Measurements from ENCODE around the gene DYRK1A. TPM values are rescaled to one million over a fixed set of nuclear protein-coding genes. Genes with fewer than 3 reads are reported as not detected.

DYRK1A gene
- total RNA-seq, 1 donor from 2014 or later: 64.6 TPM

GRCh38 chr21:37502947-37503346 is 136.4 kb downstream of the DYRK1A start:
- intact Hi-C loops (cut with micrococcal nuclease): no loop called here
- peaks cover 62% of the 10 kb centered on the region for H3K36me3 ChIP-seq
- DNase-seq: no peak
- no peaks in the 10 kb centered on the region for H3K4me1 ChIP-seq
- peaks cover 13% of the 10 kb centered on the region for H3K9me3 ChIP-seq (replicated peaks)
- H3K27ac ChIP-seq (replicated peaks): no peak overlapping the region
- H3K27me3 ChIP-seq (ENCODE audit: low read depth): no peaks in the 10 kb centered on the region
- no peak for TF ChIP-seq CTCF (IDR thresholded peaks at IDR 0.05; ENCODE audit: borderline replicate concordance)
- H3K4me3 ChIP-seq: no peak overlapping the region

- H3K36me3 ChIP-seq: peaks cover 72% of the 10 kb centered on the region
These were observed 137.4 kb downstream of the DYRK1A start for GRCh38 chr21:37503848-37504467.

GRCh38 chr21:37505963-37506362 is 139.4 kb downstream of the DYRK1A start:
- intact Hi-C loops (cut with micrococcal nuclease): no loop called here
- TF ChIP-seq CTCF (IDR thresholded peaks at IDR 0.05; ENCODE audit: borderline replicate concordance): no peak
- H3K4me1 ChIP-seq: no peaks in the 10 kb centered on the region
- no peak for DNase-seq
- H3K4me3 ChIP-seq: no peak overlapping the region
- peaks cover 13% of the 10 kb centered on the region for H3K9me3 ChIP-seq (replicated peaks)
- no peak overlapping the region for H3K27ac ChIP-seq (replicated peaks)
- no peaks in the 10 kb centered on the region for H3K27me3 ChIP-seq (ENCODE audit: low read depth)
- peaks cover 91% of the 10 kb centered on the region for H3K36me3 ChIP-seq

More at GRCh38 chr21:37503848-37504467, 137.4 kb downstream of the DYRK1A start:
- intact Hi-C loops (cut with micrococcal nuclease): no loop called here
- no peak overlapping the region for H3K27ac ChIP-seq (replicated peaks)
- DNase-seq: no peak
- TF ChIP-seq CTCF (IDR thresholded peaks at IDR 0.05; ENCODE audit: borderline replicate concordance): no peak
- no peak overlapping the region for H3K4me3 ChIP-seq
- no peaks in the 10 kb centered on the region for H3K27me3 ChIP-seq (ENCODE audit: low read depth)
- H3K4me1 ChIP-seq: no peaks in the 10 kb centered on the region
- H3K9me3 ChIP-seq (replicated peaks): peaks cover 13% of the 10 kb centered on the region

- intact Hi-C loops (cut with micrococcal nuclease): no loop called here
- Histone ChIP-seq H3K9me3 (replicated peaks) (peaks cover 9% of the 10 kb centered on the region), H3K27me3 (ENCODE audit: low read depth) (no peaks in the 10 kb centered on the region), H3K27ac (replicated peaks) (no peak overlapping the region), H3K4me3 (no peak overlapping the region), H3K36me3 (peaks cover 98% of the 10 kb centered on the region), H3K4me1 (no peaks in the 10 kb centered on the region)
- no peak for DNase-seq
- no peak for TF ChIP-seq CTCF (IDR thresholded peaks at IDR 0.05; ENCODE audit: borderline replicate concordance)
These were observed 141.1 kb downstream of the DYRK1A start for GRCh38 chr21:37507716-37508115.

GRCh38 chr21:37508341-37508740 is 141.8 kb downstream of the DYRK1A start:
- intact Hi-C loops (cut with micrococcal nuclease): no loop called here
- H3K4me3 ChIP-seq: no peak overlapping the region
- peaks cover 3% of the 10 kb centered on the region for H3K9me3 ChIP-seq (replicated peaks)
- no peaks in the 10 kb centered on the region for H3K4me1 ChIP-seq
- no peaks in the 10 kb centered on the region for H3K27me3 ChIP-seq (ENCODE audit: low read depth)
- H3K36me3 ChIP-seq: peaks cover 98% of the 10 kb centered on the region
- DNase-seq: no peak
- no peak overlapping the region for H3K27ac ChIP-seq (replicated peaks)
- no peak for TF ChIP-seq CTCF (IDR thresholded peaks at IDR 0.05; ENCODE audit: borderline replicate concordance)

Data from left ventricle myocardium inferior (tissue), 1 donor.